GM10266 (cell line): ENCODE results near the gene IL37.

Experiments
- DNase-seq: peaks from one replicate; pipeline ENCODE4 v3.0.0; 2012; ENCODE audit errors: extremely low spot score
- CTCF ChIP-seq: IDR thresholded peaks from 2 replicates; pipeline ENCODE4 v1.5.1; 2012; ENCODE audit warnings: mild to moderate bottlenecking, low read depth; ENCODE audit not compliant: control insufficient read depth, insufficient read depth; ENCODE audit errors: missing control alignments

Gene IL37

DNA sequence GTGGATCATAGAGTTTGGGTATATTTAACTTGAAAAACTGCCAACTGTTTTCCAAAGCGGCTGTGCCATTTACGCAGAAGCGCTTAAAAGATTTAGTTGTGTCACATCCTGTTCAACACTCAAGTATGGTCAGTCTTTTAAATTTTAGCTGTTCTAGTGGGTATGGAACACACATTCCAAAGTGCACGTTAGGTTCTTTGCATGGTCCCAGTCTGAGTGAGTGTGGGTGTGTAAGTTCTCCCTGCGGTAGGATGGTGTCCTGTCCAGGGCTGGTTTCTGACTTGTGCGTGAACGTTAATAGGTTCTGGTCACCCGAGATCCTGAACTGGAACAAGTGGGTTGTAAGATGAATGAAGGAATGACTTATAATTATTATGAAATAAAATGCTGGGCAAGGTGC, 38.5 kb downstream of the IL37 start:
- no peak for DNase-seq
- TF ChIP-seq CTCF, result no peak

DNA sequence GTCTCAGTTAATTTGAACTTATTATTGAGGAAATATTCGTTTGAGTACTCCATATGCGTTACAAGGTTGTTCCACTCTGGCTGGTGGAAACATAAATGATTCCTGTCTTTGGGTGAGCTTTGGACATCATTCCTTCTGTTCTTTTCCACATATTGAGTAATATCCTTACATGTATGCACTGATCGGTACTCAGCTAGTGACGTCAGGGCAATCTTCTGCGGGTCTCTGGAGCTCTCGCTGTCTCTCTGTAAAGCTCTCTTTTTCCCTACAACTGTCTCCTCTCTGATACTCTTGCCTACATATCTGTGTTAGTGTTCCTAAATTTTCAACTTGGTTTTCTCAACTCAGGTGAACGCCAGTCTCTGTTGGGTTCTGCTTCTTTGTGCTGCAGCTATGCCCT, 43.4 kb downstream of the IL37 start:
- DNase-seq, result no peak
- no peak for TF ChIP-seq CTCF

- no peak for TF ChIP-seq CTCF
- no peak for DNase-seq
Measured at GRCh38 chr2:112957511-112957910, 46.5 kb downstream of the IL37 start.

DNA sequence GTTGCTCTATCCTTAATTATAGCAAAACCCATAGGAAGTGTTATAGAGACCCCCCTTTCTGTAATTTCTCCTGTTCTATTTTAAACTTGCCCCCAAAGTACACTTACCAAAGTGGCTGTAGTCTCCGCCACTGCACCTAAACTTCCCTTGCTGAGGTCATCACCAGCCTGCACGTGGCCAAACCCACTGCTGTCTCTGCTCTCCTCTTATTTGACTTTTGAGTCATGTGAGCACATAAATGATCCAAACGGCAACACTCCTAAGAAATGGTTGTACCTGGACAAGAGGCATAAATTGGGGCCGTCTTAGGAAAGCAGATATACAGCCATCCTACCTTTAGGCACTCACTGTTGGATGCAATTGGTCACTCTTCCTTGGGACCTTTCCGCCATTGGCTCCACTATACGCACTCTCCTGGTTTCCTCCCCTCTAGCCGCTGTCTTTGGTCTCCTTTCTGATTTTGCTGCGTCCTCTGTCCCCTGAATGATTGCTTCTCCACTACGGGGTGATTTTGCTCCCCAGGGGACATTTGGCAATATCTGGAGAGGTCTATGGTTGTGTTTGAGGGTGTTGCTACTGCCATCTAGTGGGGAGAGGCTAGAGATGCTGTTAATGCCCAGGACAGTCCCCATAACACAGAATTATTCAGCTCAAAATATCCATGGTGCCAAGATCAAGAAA, 47.6 kb downstream of the IL37 start:
- TF ChIP-seq CTCF, result peak; percentile 79
- peak; percentile 63 for DNase-seq

DNA sequence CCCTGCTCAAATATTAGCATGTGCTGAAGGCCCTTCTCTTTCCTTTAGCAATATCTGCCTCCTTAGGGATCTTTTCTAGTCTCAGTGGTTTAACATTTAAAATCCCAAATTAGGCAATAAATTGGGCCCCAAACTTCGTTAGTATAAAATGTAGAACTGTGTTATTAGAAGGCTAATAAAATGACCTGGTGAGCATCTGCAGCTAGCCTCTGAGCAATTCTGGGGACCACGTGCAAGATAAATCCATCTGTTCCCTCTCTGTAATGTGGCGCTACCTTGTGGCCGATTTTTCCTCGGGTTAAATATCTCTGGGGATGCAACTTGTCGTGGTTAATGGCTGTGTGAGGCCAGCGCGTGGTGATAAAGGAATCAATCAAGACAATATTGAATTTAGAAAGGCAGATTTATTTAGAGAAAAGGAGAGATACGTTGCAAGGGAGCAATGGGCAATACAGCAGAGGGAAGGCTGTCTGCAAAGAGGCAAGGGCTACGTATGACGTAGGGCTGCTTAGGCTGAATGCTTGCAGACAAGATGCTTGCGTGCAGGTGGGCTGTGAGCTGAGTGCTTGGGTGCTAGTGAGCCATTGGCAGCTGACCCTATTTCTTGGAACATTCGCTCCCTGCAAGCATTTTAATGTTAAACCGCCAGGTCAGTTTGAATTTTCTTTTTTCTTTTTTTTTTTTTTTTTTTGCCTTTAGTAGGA, 48.3 kb downstream of the IL37 start:
- no peak for DNase-seq
- TF ChIP-seq CTCF, result peak; percentile 8

GRCh38 chr2:112960230-112960825, 49.4 kb downstream of the IL37 start:
- no peak for TF ChIP-seq CTCF
- DNase-seq, result no peak
